OCI-LY3 (cell line): Measurements from ENCODE around the gene ANKK1.

Experiments
- H2AFZ ChIP-seq: fragments of 200-600, 300-600 bp; shearing (Covaris generic); 2 replicates; pipeline ENCODE4 v1.6.0; 2014; ENCODE audit warnings: antibody characterized with exemption, low read depth, low read length
- H3K27ac ChIP-seq: fragments of 200-600, 300-600 bp; sonication (generic); 2 replicates; pipeline ENCODE4 v1.5.1; 2014; ENCODE audit warnings: mild to moderate bottlenecking, low read length, moderate library complexity, mixed read lengths
- H3K27me3 ChIP-seq: fragments of 200-600, 300-600 bp; sonication (generic); 2 replicates; pipeline ENCODE4 v1.6.1; 2014; ENCODE audit warnings: low read depth, low read length, mixed read lengths
- H3K36me3 ChIP-seq: fragments of 200-600, 300-600 bp; sonication (generic); replicated peaks from 2 replicates; pipeline ENCODE3; 2014; ENCODE audit warnings: low read depth, low read length, mixed read lengths
- H3K4me1 ChIP-seq: fragments of 300-600, 200-600 bp; sonication (generic); 2 replicates; pipeline ENCODE4 v1.6.1; 2014; ENCODE audit warnings: low read length, mixed read lengths
- H3K4me2 ChIP-seq: fragments of 200-600, 300-600 bp; sonication (generic); 2 replicates; pipeline ENCODE4 v1.6.1; 2014; ENCODE audit warnings: low read length, mixed read lengths
- H3K4me3 ChIP-seq: fragments of 300-600, 200-600 bp; sonication (generic); 2 replicates; pipeline ENCODE4 v1.5.1; 2014; ENCODE audit warnings: antibody characterized with exemption, mild to moderate bottlenecking, low read length, moderate library complexity
- H3K79me2 ChIP-seq: fragments of 300-600, 200-600 bp; shearing (Covaris generic); 2 replicates; pipeline ENCODE4 v1.6.1; 2014; ENCODE audit warnings: mild to moderate bottlenecking, low read length, mixed read lengths
- H3K9ac ChIP-seq: fragments of 300-600, 200-600 bp; shearing (Covaris generic); 2 replicates; pipeline ENCODE4 v1.6.0; 2014; ENCODE audit warnings: mild to moderate bottlenecking, low read length, moderate library complexity
- H3K9me3 ChIP-seq: fragments of 200-600, 300-600 bp; shearing (Covaris generic); 2 replicates; pipeline ENCODE4 v1.6.1; 2014; ENCODE audit warnings: low read length, mixed read lengths; ENCODE audit not compliant: insufficient read depth
- H4K20me1 ChIP-seq: fragments of 200-600, 300-600 bp; sonication (generic); 2 replicates; pipeline ENCODE4 v1.6.1; 2016; ENCODE audit warnings: low read length, mixed read lengths; ENCODE audit not compliant: insufficient read depth
- EZH2phosphoT487 ChIP-seq: fragments of 200-600 bp; shearing (Covaris generic); IDR thresholded peaks from 2 replicates; pipeline ENCODE4 v1.6.1; 2018; ENCODE audit warnings: antibody characterized with exemption, mixed run types, low read depth
- TF ChIP-seq, protein P1 (sequence below): fragments of 200-600, 300-600 bp; sonication (generic); IDR thresholded peaks from 2 replicates; pipeline ENCODE4 v1.5.1; 2014; ENCODE audit warnings: antibody characterized with exemption, low read length, low read depth

ANKK1 gene

DNA sequence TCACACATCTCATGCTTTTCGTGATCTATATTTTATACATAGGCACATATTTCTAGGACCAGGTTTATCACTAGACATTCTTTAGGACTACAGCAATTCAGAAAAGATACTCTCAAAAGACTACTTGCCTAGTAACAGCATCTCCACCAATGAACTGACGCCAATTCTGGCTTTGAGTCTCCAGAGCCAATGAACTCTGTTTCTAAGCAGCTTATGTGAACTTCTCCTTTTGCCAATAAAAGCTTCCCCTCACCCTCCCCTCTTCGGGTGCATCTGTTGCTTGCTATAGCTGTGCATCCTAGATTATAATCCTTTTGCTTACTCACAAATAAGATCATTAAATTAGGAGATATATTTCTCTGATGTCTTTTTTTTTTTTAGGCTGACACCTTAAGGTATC lies 11.4 kb upstream of the ANKK1 start:
- TF ChIP-seq, protein P1, sequence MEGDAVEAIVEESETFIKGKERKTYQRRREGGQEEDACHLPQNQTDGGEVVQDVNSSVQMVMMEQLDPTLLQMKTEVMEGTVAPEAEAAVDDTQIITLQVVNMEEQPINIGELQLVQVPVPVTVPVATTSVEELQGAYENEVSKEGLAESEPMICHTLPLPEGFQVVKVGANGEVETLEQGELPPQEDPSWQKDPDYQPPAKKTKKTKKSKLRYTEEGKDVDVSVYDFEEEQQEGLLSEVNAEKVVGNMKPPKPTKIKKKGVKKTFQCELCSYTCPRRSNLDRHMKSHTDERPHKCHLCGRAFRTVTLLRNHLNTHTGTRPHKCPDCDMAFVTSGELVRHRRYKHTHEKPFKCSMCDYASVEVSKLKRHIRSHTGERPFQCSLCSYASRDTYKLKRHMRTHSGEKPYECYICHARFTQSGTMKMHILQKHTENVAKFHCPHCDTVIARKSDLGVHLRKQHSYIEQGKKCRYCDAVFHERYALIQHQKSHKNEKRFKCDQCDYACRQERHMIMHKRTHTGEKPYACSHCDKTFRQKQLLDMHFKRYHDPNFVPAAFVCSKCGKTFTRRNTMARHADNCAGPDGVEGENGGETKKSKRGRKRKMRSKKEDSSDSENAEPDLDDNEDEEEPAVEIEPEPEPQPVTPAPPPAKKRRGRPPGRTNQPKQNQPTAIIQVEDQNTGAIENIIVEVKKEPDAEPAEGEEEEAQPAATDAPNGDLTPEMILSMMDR: no peak
- TF ChIP-seq EZH2phosphoT487: no peak
- H3K79me2 ChIP-seq: no peaks in the 10 kb centered on the region
- no peaks in the 10 kb centered on the region for H3K4me1 ChIP-seq
- no peak overlapping the region for H3K27ac ChIP-seq
- H2AFZ ChIP-seq: no peak overlapping the region
- H3K27me3 ChIP-seq: no peaks in the 10 kb centered on the region; the same call in 1 of the 2 replicates
- H3K9me3 ChIP-seq: no peaks in the 10 kb centered on the region
- no peaks in the 10 kb centered on the region for H4K20me1 ChIP-seq
- no peak overlapping the region for H3K4me3 ChIP-seq
- no peak overlapping the region for H3K9ac ChIP-seq
- no peak overlapping the region for H3K4me2 ChIP-seq
- no peaks in the 10 kb centered on the region for H3K36me3 ChIP-seq

DNA sequence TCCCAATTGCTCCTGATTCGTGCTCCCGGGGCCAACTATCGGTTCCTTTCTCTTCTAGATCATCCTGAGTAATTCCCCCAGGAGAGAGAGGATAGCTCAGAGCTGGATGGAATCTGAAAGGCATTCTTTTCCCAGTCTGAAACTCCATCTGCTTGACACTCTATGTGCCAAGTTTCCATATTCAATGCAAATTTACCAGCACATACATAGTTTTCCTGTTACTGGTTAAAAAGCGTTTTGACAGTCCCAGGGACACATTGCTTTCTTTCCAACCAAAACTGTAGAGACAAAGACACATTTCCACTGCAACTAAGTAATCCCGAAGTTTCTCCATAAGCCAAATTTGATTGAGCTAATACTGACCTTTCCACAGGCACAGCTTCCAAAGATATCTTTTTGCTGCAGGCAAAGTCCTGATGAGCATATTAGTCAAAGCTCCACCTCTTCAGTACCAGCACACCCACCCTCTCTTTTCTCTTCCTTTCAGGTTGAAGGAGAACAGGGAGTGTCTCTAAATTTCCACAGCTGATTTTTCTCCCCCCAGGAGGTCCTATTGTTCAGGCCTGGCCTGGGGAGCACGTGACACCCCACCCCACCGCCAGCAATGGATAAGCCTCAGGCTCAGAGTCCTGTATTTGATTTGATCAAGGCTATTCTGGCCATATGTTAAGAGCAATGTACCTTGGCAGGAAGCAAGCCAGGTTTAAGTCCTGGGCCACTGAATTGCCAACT lies 9.7 kb upstream of the ANKK1 start:
- H3K4me1 ChIP-seq: no peaks in the 10 kb centered on the region
- no peak overlapping the region for H3K4me2 ChIP-seq
- TF ChIP-seq, protein P1: no peak
- no peak for TF ChIP-seq EZH2phosphoT487

DNA sequence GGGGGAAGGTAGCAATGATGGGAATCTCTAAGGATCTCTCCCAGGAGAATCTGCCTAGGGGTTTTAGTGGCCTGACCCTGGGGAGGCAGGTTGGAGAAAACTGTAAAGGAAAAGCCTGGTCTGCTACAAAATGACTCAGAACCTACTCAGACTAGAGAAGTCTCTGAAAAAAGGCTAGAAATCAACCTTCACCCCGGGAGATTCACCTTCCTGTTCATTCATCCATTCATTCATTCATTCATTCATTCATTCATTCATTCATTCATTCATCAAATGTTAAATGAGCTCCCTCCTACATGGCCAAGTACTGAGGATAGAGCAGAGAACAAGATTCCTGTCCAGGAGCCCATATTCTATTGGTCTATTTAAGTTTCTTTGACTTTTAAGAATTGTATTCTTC lies 8.9 kb upstream of the ANKK1 start:
- H2AFZ ChIP-seq: no peak overlapping the region
- H3K4me3 ChIP-seq: no peak overlapping the region
- H3K9ac ChIP-seq: no peak overlapping the region
- TF ChIP-seq, protein P1: no peak
- no peak for TF ChIP-seq EZH2phosphoT487
- H4K20me1 ChIP-seq: no peaks in the 10 kb centered on the region
- no peaks in the 10 kb centered on the region for H3K9me3 ChIP-seq
- no peaks in the 10 kb centered on the region for H3K4me1 ChIP-seq
- no peaks in the 10 kb centered on the region for H3K36me3 ChIP-seq
- H3K27me3 ChIP-seq: peaks cover 6% of the 10 kb centered on the region
- H3K4me2 ChIP-seq: no peak overlapping the region
- H3K79me2 ChIP-seq: no peaks in the 10 kb centered on the region
- H3K27ac ChIP-seq: no peak overlapping the region

More for the DNA sequence above, 9.7 kb upstream of the ANKK1 start:
- H3K9me3 ChIP-seq: no peaks in the 10 kb centered on the region
- H2AFZ ChIP-seq: no peak overlapping the region
- no peaks in the 10 kb centered on the region for H3K79me2 ChIP-seq
- H3K4me3 ChIP-seq: no peak overlapping the region
- no peaks in the 10 kb centered on the region for H4K20me1 ChIP-seq
- peaks cover 6% of the 10 kb centered on the region for H3K27me3 ChIP-seq
- H3K36me3 ChIP-seq: no peaks in the 10 kb centered on the region
- H3K27ac ChIP-seq: no peak overlapping the region
- no peak overlapping the region for H3K9ac ChIP-seq

DNA sequence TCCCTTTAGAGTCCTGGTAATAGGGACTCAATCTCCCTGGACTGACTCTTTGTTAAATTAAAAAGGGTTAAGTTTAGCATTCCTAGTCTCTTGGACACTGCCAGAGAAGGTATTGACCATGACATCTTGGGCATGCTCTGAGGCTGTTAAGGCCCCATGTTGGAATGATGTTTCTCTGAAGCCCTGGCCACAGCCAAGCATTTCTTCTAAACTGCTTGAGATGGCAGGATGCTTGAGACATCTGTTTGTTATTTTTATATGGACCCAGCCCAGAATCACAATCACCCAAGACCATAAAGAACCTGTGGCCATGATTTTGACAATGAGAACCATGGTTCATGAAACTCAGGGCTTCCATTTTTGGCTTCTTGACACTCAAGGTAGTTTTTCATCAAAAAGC lies 5.5 kb upstream of the ANKK1 start:
- no peaks in the 10 kb centered on the region for H4K20me1 ChIP-seq
- peaks cover 9% of the 10 kb centered on the region for H3K27me3 ChIP-seq
- H3K4me3 ChIP-seq: no peak overlapping the region
- H3K4me1 ChIP-seq: no peaks in the 10 kb centered on the region
- H3K9me3 ChIP-seq: no peaks in the 10 kb centered on the region
- H3K9ac ChIP-seq: no peak overlapping the region
- TF ChIP-seq, protein P1: no peak
- TF ChIP-seq EZH2phosphoT487: no peak
- H3K36me3 ChIP-seq: no peaks in the 10 kb centered on the region
- H3K79me2 ChIP-seq: no peaks in the 10 kb centered on the region
- no peak overlapping the region for H3K27ac ChIP-seq
- H3K4me2 ChIP-seq: no peak overlapping the region
- H2AFZ ChIP-seq: no peak overlapping the region
